Loucy (cell line): ENCODE data around the gene CCL26.

Experiments
- H2AFZ ChIP-seq: fragments of 200-600 bp; sonication (generic); 2 replicates; pipeline ENCODE4 v1.6.0; 2016; ENCODE audit warnings: antibody characterized with exemption, mild to moderate bottlenecking, low read length, moderate library complexity
- H3F3A ChIP-seq: fragments of 200-600 bp; 2 replicates; pipeline ENCODE4 v1.6.0; 2016; ENCODE audit warnings: antibody characterized with exemption, low read depth, mild to moderate bottlenecking
- H3K27me3 ChIP-seq: fragments of 200-600 bp; sonication (generic); 2 replicates; pipeline ENCODE4 v1.6.1; 2014; ENCODE audit warnings: low read length, mild to moderate bottlenecking; ENCODE audit not compliant: insufficient read depth, poor library complexity, severe bottlenecking
- H3K36me3 ChIP-seq: fragments of 200-600 bp; sonication (generic); 2 replicates; pipeline ENCODE4 v1.6.1; 2016; ENCODE audit warnings: low read length; ENCODE audit not compliant: insufficient read depth
- H3K4me1 ChIP-seq: fragments of 200-600 bp; sonication (generic); 2 replicates; pipeline ENCODE4 v1.5.1; 2014; ENCODE audit warnings: low read length, mild to moderate bottlenecking; ENCODE audit not compliant: insufficient read depth, poor library complexity, severe bottlenecking
- H3K4me2 ChIP-seq: fragments of 200-600 bp; sonication (generic); 2 replicates; pipeline ENCODE4 v1.6.0; 2014; ENCODE audit warnings: antibody characterized with exemption, low read length, low read depth, mild to moderate bottlenecking; ENCODE audit not compliant: poor library complexity, severe bottlenecking
- H3K4me3 ChIP-seq: fragments of 200-600 bp; sonication (generic); 2 replicates; pipeline ENCODE4 v1.5.1; 2014; ENCODE audit warnings: low read length, mild to moderate bottlenecking, mixed read lengths; ENCODE audit not compliant: poor library complexity, severe bottlenecking
- H3K79me2 ChIP-seq: fragments of 200-600 bp; sonication (generic); 2 replicates; pipeline ENCODE4 v1.6.1; 2014; ENCODE audit warnings: low read length; ENCODE audit not compliant: insufficient read depth
- H3K9ac ChIP-seq: fragments of 200-600 bp; sonication (generic); 2 replicates; pipeline ENCODE4 v1.6.0; 2014; ENCODE audit warnings: mild to moderate bottlenecking, low read depth, low read length, moderate library complexity; ENCODE audit not compliant: poor library complexity, severe bottlenecking
- H3K9me2 ChIP-seq: fragments of 200-600 bp; sonication (generic); replicated peaks from 2 replicates; pipeline ENCODE4 v1.6.1; 2016; ENCODE audit warnings: low read depth, low read length, mixed read lengths
- H3K9me3 ChIP-seq: fragments of 200-600 bp; sonication (generic); 2 replicates; pipeline ENCODE4 v1.6.1; 2014; ENCODE audit warnings: mild to moderate bottlenecking, antibody characterized with exemption, low read length, low read depth; ENCODE audit not compliant: insufficient read depth
- H4K20me1 ChIP-seq: fragments of 200-600 bp; sonication (generic); 2 replicates; pipeline ENCODE4 v1.6.0; 2014; ENCODE audit warnings: antibody characterized with exemption, low read length, mild to moderate bottlenecking; ENCODE audit not compliant: insufficient read depth, poor library complexity, severe bottlenecking
- EZH2phosphoT487 ChIP-seq: fragments of 200-600 bp; IDR thresholded peaks from 2 replicates; pipeline ENCODE4 v1.6.1; 2018; ENCODE audit warnings: antibody characterized with exemption, mild to moderate bottlenecking, moderate library complexity, borderline replicate concordance
- TF ChIP-seq, protein P1 (sequence below): fragments of 200-600 bp; sonication (generic); conservative IDR thresholded peaks from 2 replicates; pipeline ENCODE4 v1.5.1; 2014; ENCODE audit warnings: mild to moderate bottlenecking, antibody characterized with exemption, low read length

CCL26 gene

DNA sequence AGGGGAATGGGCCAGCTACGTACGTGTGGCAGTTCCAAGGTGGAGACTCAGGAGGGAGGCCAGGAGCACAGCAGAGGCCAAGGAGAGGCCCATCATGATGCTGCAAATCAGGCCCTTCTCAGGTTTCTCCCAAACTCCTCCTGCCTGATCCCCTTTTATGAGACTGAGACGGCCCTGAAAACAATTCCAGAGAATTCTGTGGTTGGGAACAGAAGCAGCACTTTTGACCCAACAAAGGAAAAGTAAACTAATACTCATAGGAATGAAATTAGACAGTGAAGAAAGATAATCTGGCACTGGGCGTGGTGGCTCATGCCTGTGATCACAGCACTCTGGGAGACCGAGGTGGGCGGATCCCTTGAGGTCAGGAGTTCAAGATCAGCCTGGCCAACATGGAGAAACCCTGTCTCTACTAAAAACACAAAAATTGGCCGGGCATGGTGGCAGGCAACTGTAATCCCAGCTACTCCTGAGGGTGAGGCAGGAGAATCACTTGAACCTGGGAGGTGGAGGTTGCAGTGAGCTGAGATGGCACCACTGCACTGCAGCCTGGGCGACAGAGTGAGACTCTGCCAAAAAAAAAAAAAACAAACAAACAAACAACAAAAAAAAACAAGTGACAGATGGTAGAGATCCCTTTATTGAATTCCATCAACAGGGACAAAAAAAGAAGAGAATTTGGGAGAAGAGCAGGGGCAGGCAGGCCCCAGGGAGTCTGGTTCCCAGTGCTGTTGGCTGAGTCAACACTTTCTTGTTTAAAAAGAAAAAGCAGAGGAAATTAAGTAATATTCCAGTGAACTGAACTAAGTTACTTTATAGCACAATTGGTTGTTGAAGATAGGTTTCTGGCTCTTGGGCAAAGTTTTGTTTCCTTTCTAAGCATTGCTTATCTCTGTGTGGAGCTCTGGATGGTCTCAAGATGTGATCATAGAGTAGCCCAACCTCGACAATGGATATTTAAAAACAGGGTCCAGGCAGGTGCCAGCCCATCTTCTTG is at the start of gene CCL26:
CCL26 (minus strand) TSS at position 131 of the 997 bp plus-strand sequence; CDS start at position 96, 35 bp downstream.
- no peaks in the 10 kb centered on the region for H3K9me2 ChIP-seq
- H3K4me1 ChIP-seq, result peaks cover 19% of the 10 kb centered on the region
- no peak within 1 kb of the TSS for H3K4me2 ChIP-seq
- no peaks in the 10 kb centered on the region for H3K9me3 ChIP-seq
- H3K4me3 ChIP-seq, result no peak within 1 kb of the TSS
- no peaks in the 10 kb centered on the region for H4K20me1 ChIP-seq
- H3K79me2 ChIP-seq, result no peaks in the 10 kb centered on the region
- H3K36me3 ChIP-seq, result no peaks in the 10 kb centered on the region
- no peak within 1 kb of the TSS for H2AFZ ChIP-seq
- H3K9ac ChIP-seq, result no peak within 1 kb of the TSS
- H3K27me3 ChIP-seq, result no peaks in the 10 kb centered on the region
- H3F3A ChIP-seq, result no peaks in the 10 kb centered on the region
- TF ChIP-seq EZH2phosphoT487, result no peak
- TF ChIP-seq, protein P1, sequence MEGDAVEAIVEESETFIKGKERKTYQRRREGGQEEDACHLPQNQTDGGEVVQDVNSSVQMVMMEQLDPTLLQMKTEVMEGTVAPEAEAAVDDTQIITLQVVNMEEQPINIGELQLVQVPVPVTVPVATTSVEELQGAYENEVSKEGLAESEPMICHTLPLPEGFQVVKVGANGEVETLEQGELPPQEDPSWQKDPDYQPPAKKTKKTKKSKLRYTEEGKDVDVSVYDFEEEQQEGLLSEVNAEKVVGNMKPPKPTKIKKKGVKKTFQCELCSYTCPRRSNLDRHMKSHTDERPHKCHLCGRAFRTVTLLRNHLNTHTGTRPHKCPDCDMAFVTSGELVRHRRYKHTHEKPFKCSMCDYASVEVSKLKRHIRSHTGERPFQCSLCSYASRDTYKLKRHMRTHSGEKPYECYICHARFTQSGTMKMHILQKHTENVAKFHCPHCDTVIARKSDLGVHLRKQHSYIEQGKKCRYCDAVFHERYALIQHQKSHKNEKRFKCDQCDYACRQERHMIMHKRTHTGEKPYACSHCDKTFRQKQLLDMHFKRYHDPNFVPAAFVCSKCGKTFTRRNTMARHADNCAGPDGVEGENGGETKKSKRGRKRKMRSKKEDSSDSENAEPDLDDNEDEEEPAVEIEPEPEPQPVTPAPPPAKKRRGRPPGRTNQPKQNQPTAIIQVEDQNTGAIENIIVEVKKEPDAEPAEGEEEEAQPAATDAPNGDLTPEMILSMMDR, result no peak

DNA sequence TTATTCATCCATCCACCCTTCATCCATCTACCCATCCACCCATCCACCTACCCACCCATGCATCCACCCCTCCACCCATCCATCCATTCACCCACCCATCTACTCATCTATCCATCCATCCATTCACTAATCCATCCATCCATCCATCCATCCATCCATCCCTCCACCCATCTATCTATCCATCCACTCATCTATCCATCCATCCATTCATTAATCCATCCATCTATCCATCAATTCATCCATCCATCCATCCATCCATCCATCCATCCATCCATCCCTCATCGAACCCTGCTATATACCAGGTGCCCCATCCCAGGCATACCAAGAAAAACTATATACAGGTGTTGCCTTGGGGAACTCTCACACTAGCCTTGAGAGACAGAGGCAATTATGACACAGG is 48.7 kb upstream of the CCL26 start:
- no peaks in the 10 kb centered on the region for H3K36me3 ChIP-seq
- no peaks in the 10 kb centered on the region for H3K9me3 ChIP-seq
- H3K4me3 ChIP-seq, result no peak overlapping the region
- H3K4me2 ChIP-seq, result no peak overlapping the region
- no peaks in the 10 kb centered on the region for H3K27me3 ChIP-seq
- H3K9me2 ChIP-seq, result no peaks in the 10 kb centered on the region
- no peak for TF ChIP-seq EZH2phosphoT487
- TF ChIP-seq, protein P1, result no peak
- H3F3A ChIP-seq, result no peaks in the 10 kb centered on the region
- H3K9ac ChIP-seq, result no peak overlapping the region
- no peaks in the 10 kb centered on the region for H4K20me1 ChIP-seq
- no peak overlapping the region for H2AFZ ChIP-seq
- no peaks in the 10 kb centered on the region for H3K79me2 ChIP-seq
- H3K4me1 ChIP-seq, result no peaks in the 10 kb centered on the region

GRCh38 chr7:75819711-75820110 is 47.7 kb upstream of the CCL26 start:
- TF ChIP-seq, protein P1, result no peak
- TF ChIP-seq EZH2phosphoT487, result no peak
- no peak overlapping the region for H2AFZ ChIP-seq
- H3F3A ChIP-seq, result no peaks in the 10 kb centered on the region
- no peaks in the 10 kb centered on the region for H3K4me1 ChIP-seq
- no peak overlapping the region for H3K9ac ChIP-seq
- no peaks in the 10 kb centered on the region for H3K27me3 ChIP-seq
- H4K20me1 ChIP-seq, result no peaks in the 10 kb centered on the region
- H3K4me2 ChIP-seq, result no peak overlapping the region
- H3K79me2 ChIP-seq, result no peaks in the 10 kb centered on the region
- no peaks in the 10 kb centered on the region for H3K9me3 ChIP-seq
- H3K9me2 ChIP-seq, result no peaks in the 10 kb centered on the region
- H3K4me3 ChIP-seq, result no peak overlapping the region
- H3K36me3 ChIP-seq, result no peaks in the 10 kb centered on the region
